RWPE1 (cell line): Measurements from ENCODE around the gene LIMS2.

Experiments used
- CTCF ChIA-PET: fragments of 350-600 bp; sonication (Branson Sonifier 250); formaldehyde crosslinking; extraction: SDS; loops from one replicate; lab custom pipeline; 2021; lab: Yijun Ruan, JAX
- POLR2A ChIA-PET: fragments of 400-600 bp; formaldehyde crosslinking; extraction: SDS; loops from one replicate; lab custom pipeline; 2020; ENCODE audit warnings: antibody characterized with exemption; ENCODE audit not compliant: low non-redundant PET; lab: Yijun Ruan, JAX
- DNase-seq: peaks from one replicate; pipeline ENCODE4 v3.0.0; 2012; ENCODE audit warnings: low spot score
- H3K27ac ChIP-seq: fragments of 450-650 bp; 2 replicates; pipeline ENCODE4 v1.5.1; 2017
- CTCF ChIP-seq: fragments of 450-650 bp; conservative IDR thresholded peaks from 2 replicates; pipeline ENCODE4 v1.5.1; 2017; ENCODE audit warnings: low read depth, mild to moderate bottlenecking

Gene LIMS2

GRCh38 chr2:127706215-127706990 is 31.1 kb upstream of the LIMS2 start:
- POLR2A ChIA-PET: no interaction called here
- DNase-seq: no peak
- no peak for TF ChIP-seq CTCF
- CTCF ChIA-PET: interaction anchor here (0.7 kb wide), 1 partner anchor 81 kb away, joined by 6 read pairs; no protein-coding TSS in a partner anchor
- peak overlapping the region; percentile 43 for H3K27ac ChIP-seq

GRCh38 chr2:127705391-127706065 is 30.2 kb upstream of the LIMS2 start:
- ChIA-PET CTCF (no interaction called here), POLR2A (no interaction called here)
- H3K27ac ChIP-seq: no peak overlapping the region
- no peak for TF ChIP-seq CTCF
- no peak for DNase-seq

GRCh38 chr2:127704641-127705390 is 29.5 kb upstream of the LIMS2 start:
- ChIA-PET POLR2A (interaction anchor here (0.7 kb wide), 1 partner anchor 152 kb away, joined by 3 read pairs; no protein-coding TSS in a partner anchor), CTCF (interaction anchor here (1.0 kb wide), 1 partner anchor 10 kb away, joined by 3 read pairs; no protein-coding TSS in a partner anchor)
- no peak overlapping the region for H3K27ac ChIP-seq
- DNase-seq: no peak
- TF ChIP-seq CTCF: no peak

- POLR2A ChIA-PET: no interaction called here
- TF ChIP-seq CTCF: no peak
- no peak overlapping the region for H3K27ac ChIP-seq
- no peak for DNase-seq
- CTCF ChIA-PET: interaction anchor here (0.5 kb wide), 1 partner anchor 422 kb away, joined by 4 read pairs; no protein-coding TSS in a partner anchor
These were observed 28.0 kb upstream of the LIMS2 start for GRCh38 chr2:127703282-127703681.

- peak overlapping the region; percentile 94 for H3K27ac ChIP-seq
- CTCF ChIA-PET: interaction anchor here (0.6 to 0.7 kb wide), 2 partner anchors 48 to 84 kb away, joined by 3 to 4 read pairs; no protein-coding TSS in a partner anchor
- no peak for DNase-seq
- TF ChIP-seq CTCF: no peak
- POLR2A ChIA-PET: no interaction called here
These were observed 27.2 kb upstream of the LIMS2 start for GRCh38 chr2:127702395-127703009.
